Progenitor cell of endocrine pancreas (in vitro differentiated cells): ENCODE measurements around the gene POLD1. TPM values are rescaled to one million over a fixed set of nuclear protein-coding genes. Genes with fewer than 3 reads are reported as not detected.

Experiments
- DNase-seq: peaks from one replicate; pipeline ENCODE4 v3.0.0; 2021; ENCODE audit warnings: low spot score; ENCODE audit not compliant: unreplicated experiment
- H3K27ac Mint-ChIP-seq: 2 replicates; pipeline ENCODE4 v1.8.0; 2021; ENCODE audit warnings: mild to moderate bottlenecking, moderate library complexity, mixed read lengths
- H3K27me3 Mint-ChIP-seq: 2 replicates; pipeline ENCODE4 v1.8.0; 2021; ENCODE audit warnings: mixed read lengths
- H3K36me3 Mint-ChIP-seq: 2 replicates; pipeline ENCODE4 v1.8.0; 2022; ENCODE audit warnings: mixed read lengths; ENCODE audit not compliant: insufficient read depth
- H3K4me1 Mint-ChIP-seq: 2 replicates; pipeline ENCODE4 v1.8.0; 2021; ENCODE audit warnings: low read depth, mixed read lengths
- H3K4me3 Mint-ChIP-seq: 2 replicates; pipeline ENCODE4 v1.8.0; 2021; ENCODE audit warnings: low read depth, mild to moderate bottlenecking, moderate library complexity, mixed read lengths
- H3K9me3 Mint-ChIP-seq: 2 replicates; pipeline ENCODE4 v1.8.0; 2021; ENCODE audit warnings: low read depth, mixed read lengths
- total RNA-seq: library from RNA; stranded (reverse); gene quantifications from 2 replicates; pipeline ENCODE4 v1.2.1, GENCODE V29; 2021
- TF ChIP-seq, protein P1 (sequence below): fragments of 200-600 bp; sonication (generic); IDR thresholded peaks from one replicate; pipeline ENCODE4 v1.5.0; 2021; ENCODE audit warnings: antibody characterized with exemption, mild to moderate bottlenecking; ENCODE audit not compliant: unreplicated experiment

Gene POLD1
- total RNA-seq, 1 donor from 2014 or later = 99.5 TPM

DNA sequence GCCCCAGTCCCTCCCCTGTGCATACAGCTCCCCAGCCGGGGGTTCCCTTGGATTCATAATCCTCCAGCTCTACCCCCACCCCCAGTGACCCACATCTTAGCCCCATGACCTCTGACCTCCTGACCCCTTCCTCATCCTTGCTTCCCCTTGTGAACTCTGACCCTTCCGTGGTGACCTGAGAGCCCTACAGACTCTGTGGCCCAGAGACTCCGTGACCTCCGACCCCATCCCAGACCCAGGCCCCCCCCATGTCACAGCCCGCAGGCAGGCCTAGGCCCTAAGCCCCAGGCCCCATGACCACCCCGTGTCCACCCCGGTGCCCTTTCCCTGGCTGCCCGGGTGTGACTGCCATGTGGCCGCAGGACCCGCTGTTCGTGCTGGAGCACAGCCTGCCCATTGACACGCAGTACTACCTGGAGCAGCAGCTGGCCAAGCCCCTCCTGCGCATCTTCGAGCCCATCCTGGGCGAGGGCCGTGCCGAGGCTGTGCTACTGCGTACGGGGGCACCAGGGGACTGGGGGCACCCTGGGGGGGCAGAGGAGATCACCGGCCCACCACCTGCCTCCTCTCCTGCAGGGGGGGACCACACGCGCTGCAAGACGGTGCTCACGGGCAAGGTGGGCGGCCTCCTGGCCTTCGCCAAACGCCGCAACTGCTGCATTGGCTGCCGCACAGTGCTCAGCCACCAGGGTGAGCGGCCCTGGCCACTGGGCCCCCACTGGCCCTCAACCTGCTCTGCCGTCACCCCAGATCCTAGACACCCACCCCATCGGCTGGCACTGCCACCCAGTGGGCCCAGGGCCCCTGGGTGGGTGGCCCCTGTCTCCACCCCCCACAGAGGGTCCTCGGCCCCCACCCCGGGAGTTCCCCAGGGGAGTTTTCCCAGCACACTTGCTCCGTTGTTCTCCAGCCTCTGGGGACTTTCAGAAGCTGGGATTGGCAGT is 32.2 kb downstream of the POLD1 start:
- H3K27ac Mint-ChIP-seq = no peak overlapping the region
- TF ChIP-seq, protein P1, sequence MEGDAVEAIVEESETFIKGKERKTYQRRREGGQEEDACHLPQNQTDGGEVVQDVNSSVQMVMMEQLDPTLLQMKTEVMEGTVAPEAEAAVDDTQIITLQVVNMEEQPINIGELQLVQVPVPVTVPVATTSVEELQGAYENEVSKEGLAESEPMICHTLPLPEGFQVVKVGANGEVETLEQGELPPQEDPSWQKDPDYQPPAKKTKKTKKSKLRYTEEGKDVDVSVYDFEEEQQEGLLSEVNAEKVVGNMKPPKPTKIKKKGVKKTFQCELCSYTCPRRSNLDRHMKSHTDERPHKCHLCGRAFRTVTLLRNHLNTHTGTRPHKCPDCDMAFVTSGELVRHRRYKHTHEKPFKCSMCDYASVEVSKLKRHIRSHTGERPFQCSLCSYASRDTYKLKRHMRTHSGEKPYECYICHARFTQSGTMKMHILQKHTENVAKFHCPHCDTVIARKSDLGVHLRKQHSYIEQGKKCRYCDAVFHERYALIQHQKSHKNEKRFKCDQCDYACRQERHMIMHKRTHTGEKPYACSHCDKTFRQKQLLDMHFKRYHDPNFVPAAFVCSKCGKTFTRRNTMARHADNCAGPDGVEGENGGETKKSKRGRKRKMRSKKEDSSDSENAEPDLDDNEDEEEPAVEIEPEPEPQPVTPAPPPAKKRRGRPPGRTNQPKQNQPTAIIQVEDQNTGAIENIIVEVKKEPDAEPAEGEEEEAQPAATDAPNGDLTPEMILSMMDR = no peak
- peaks cover 23% of the 10 kb centered on the region for H3K27me3 Mint-ChIP-seq
- peaks cover 3% of the 10 kb centered on the region for H3K36me3 Mint-ChIP-seq
- no peaks in the 10 kb centered on the region for H3K9me3 Mint-ChIP-seq
- no peak for DNase-seq
- H3K4me1 Mint-ChIP-seq = peaks cover 9% of the 10 kb centered on the region
- H3K4me3 Mint-ChIP-seq = no peak overlapping the region

GRCh38 chr19:50417111-50418081 is 33.2 kb downstream of the POLD1 start:
- no peak overlapping the region for H3K4me3 Mint-ChIP-seq
- H3K36me3 Mint-ChIP-seq = no peaks in the 10 kb centered on the region
- no peaks in the 10 kb centered on the region for H3K9me3 Mint-ChIP-seq
- peaks cover 26% of the 10 kb centered on the region for H3K27me3 Mint-ChIP-seq
- TF ChIP-seq, protein P1 = no peak
- DNase-seq = no peak
- H3K4me1 Mint-ChIP-seq = peaks cover 9% of the 10 kb centered on the region
- H3K27ac Mint-ChIP-seq = no peak overlapping the region

DNA sequence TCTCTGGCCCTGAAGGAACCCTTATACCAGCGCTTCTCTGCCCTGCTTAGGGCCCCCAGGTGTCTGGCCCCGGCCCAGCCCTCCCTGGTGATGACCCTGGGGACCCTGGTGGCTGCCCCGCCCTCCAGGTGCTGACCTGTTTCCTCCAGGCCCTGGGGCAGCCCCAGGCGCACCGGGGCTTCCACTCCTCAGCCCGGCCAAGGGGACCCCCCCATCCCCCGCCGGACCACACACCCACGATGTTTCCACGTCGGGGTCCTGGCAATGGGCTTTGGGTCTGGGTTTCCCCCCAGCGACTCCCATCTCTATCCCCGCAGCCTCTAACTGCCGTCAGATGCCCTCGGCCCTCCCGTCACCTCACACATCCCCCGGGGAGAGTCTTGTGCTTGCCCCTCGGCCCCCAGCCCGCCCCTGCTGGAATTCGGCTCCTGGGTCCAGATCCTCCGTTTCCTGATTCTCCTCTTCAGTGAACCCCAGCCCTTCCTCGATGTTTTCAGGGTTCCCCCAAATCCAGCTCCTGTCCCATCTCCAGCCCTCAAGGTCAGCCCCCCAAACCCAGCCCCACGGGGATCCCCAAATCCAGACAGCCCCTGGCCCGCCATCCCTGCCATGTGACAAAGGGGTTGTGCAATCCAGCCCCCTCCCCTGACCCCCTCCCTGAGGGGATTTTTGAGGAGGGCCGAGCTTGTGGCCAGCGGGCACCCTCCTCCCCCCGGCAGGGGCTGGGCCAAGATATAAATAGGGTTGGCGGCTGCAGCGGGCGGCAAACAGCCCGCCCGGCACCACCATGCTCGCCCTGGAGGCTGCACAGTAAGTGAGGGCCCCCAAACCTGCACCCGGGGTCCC is 34.3 kb downstream of the POLD1 start, which contains the start of gene SPIB:
SPIB (plus strand) TSS at position 763 of the 846 bp plus-strand sequence; CDS start at position 788, 25 bp downstream.
- H3K9me3 Mint-ChIP-seq = no peaks in the 10 kb centered on the region
- no peak within 1 kb of the TSS for H3K27ac Mint-ChIP-seq
- H3K36me3 Mint-ChIP-seq = no peaks in the 10 kb centered on the region
- TF ChIP-seq, protein P1 = no peak
- peak within 1 kb of the TSS; percentile 35 for H3K4me3 Mint-ChIP-seq
- H3K4me1 Mint-ChIP-seq = peaks cover 9% of the 10 kb centered on the region
- peaks cover 26% of the 10 kb centered on the region for H3K27me3 Mint-ChIP-seq
- no peak for DNase-seq

- no peaks in the 10 kb centered on the region for H3K36me3 Mint-ChIP-seq
- H3K4me1 Mint-ChIP-seq = peaks cover 9% of the 10 kb centered on the region
- H3K27ac Mint-ChIP-seq = no peak overlapping the region
- H3K4me3 Mint-ChIP-seq = peak overlapping the region; percentile 35
- H3K27me3 Mint-ChIP-seq = peaks cover 26% of the 10 kb centered on the region
- TF ChIP-seq, protein P1 = no peak
- no peaks in the 10 kb centered on the region for H3K9me3 Mint-ChIP-seq
- no peak for DNase-seq
Observed at GRCh38 chr19:50419022-50419579, 35.0 kb downstream of the POLD1 start.
